Fibroblast of pulmonary artery (primary cell): ENCODE measurements around the gene MYOT.
A peak's percentile ranks its signal among the peaks of the same experiment; 100 is the strongest.

Experiments
- DNase-seq: peaks from one replicate; pipeline ENCODE4 v3.0.0-alpha.2; 2010; ENCODE audit warnings: low read depth
- H3K4me3 ChIP-seq: replicated peaks from 2 replicates; pipeline ENCODE4 v1.5.1; 2011; ENCODE audit warnings: low read depth, mild to moderate bottlenecking, control low read depth, low read length, moderate library complexity
- CTCF ChIP-seq: IDR thresholded peaks from 2 replicates; pipeline ENCODE4 v1.5.1; 2011; ENCODE audit warnings: mild to moderate bottlenecking, control low read depth, low read length, inconsistent platforms; ENCODE audit errors: missing control alignments

MYOT gene

GRCh38 chr5:137828664-137829063, 39.0 kb upstream of the MYOT start:
- DNase-seq = no peak
- no peak for TF ChIP-seq CTCF
- H3K4me3 ChIP-seq = no peak overlapping the region

- no peak overlapping the region for H3K4me3 ChIP-seq
- TF ChIP-seq CTCF = no peak
- DNase-seq = no peak
Observed at GRCh38 chr5:137831105-137831504, 36.6 kb upstream of the MYOT start.

- no peak overlapping the region for H3K4me3 ChIP-seq
- no peak for DNase-seq
- peak; percentile 8 for TF ChIP-seq CTCF
Observed at GRCh38 chr5:137831526-137831925, 36.1 kb upstream of the MYOT start.

- no peak for DNase-seq
- no peak overlapping the region for H3K4me3 ChIP-seq
- no peak for TF ChIP-seq CTCF
Observed at GRCh38 chr5:137832416-137832815, 35.2 kb upstream of the MYOT start.

- DNase-seq = peak; percentile 36
- no peak for TF ChIP-seq CTCF
- H3K4me3 ChIP-seq = no peak overlapping the region
Observed at GRCh38 chr5:137833463-137833862, 34.2 kb upstream of the MYOT start.

GRCh38 chr5:137834498-137835049, 33.1 kb upstream of the MYOT start:
- TF ChIP-seq CTCF = no peak

GRCh38 chr5:137836298-137836697, 31.4 kb upstream of the MYOT start:
- no peak overlapping the region for H3K4me3 ChIP-seq
- no peak for DNase-seq

More at GRCh38 chr5:137834498-137835049, 33.1 kb upstream of the MYOT start:
- H3K4me3 ChIP-seq = no peak overlapping the region
- DNase-seq = no peak

More at GRCh38 chr5:137836298-137836697, 31.4 kb upstream of the MYOT start:
- no peak for TF ChIP-seq CTCF
